Cardiac muscle cell (in vitro differentiated cells and primary cell): ENCODE measurements around the gene SLC5A11. TPM values are rescaled to one million over a fixed set of nuclear protein-coding genes. Genes with fewer than 3 reads are reported as not detected.
"Not testable (repeated sequence)": the region's sequence is repeated elsewhere in the genome, so short reads cannot be mapped to it uniquely, and the experiment has no call there.

ENCODE experiments used
- DNase-seq, 2 donors: peaks; one replicate each; pipeline versions ENCODE4 v3.0.0 to v3.0.0-alpha.2; 2010 to 2017; ENCODE audit warnings: low read depth in 1 of 2, low spot score in 1 of 2
- H3K27ac ChIP-seq: fragments of 200-600 bp; sonication (generic); 2 replicates; pipeline ENCODE4 v1.5.1; 2016
- H3K27me3 ChIP-seq: fragments of 200-600 bp; sonication (generic); 2 replicates; pipeline ENCODE4 v1.6.0; 2016; ENCODE audit warnings: control low read depth
- H3K36me3 ChIP-seq: fragments of 200-600 bp; sonication (generic); 2 replicates; pipeline ENCODE4 v1.5.1; 2016; ENCODE audit warnings: control low read depth
- H3K4me1 ChIP-seq: fragments of 200-600 bp; sonication (generic); 2 replicates; pipeline ENCODE4 v1.8.1; 2017; ENCODE audit warnings: low read depth, mild to moderate bottlenecking, mixed run types
- H3K4me3 ChIP-seq: fragments of 200-600 bp; sonication (generic); 2 replicates; pipeline ENCODE4 v1.5.1; 2016; ENCODE audit warnings: mild to moderate bottlenecking
- H3K9me3 ChIP-seq: fragments of 200-600 bp; sonication (generic); 2 replicates; pipeline ENCODE4 v1.5.1; 2017; ENCODE audit warnings: low read depth, mild to moderate bottlenecking, control low read depth
- CTCF ChIP-seq: IDR thresholded peaks from 2 replicates; pipeline ENCODE4 v1.5.1; 2012; ENCODE audit warnings: low read depth, mild to moderate bottlenecking, low read length
- polyA plus RNA-seq: library from polyadenylated mRNA; unstranded; fragments of >200 nt; fragmentation: Nextera tagmentation; extraction: Ambion mirVana; gene quantifications from 2 replicates; pipeline ENCODE4 v1.2.1, GENCODE V29; 2016
- total RNA-seq: library from RNA; depleted of rRNA; stranded (reverse); fragments of >200 nt; gene quantifications from 2 replicates; pipeline ENCODE4 v1.2.3, GENCODE V29; 2016

SLC5A11 gene
- total and polyA plus RNA-seq, 2 experiments from 2014 or later: not detected

DNA sequence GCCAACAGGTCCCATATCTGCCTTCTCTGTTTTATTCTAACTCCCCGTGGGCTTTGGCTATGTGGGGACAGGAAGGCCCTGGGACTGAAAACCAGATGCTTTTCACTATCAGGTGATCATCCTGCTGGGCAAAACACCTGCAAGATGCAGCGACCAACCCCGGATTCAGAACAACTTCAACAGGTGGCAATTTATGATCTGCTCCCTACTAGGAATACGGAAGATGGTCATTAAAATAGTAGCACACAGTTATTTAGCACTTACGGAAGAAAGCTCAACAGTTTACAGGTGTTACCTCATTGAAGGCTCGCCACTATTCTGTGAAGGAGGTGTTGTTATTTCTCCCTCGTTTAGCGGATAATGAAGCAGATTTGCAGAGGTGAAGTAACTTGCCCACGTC, 7.8 kb upstream of the SLC5A11 start:
- H3K4me1 ChIP-seq: no peaks in the 10 kb centered on the region
- H3K27ac ChIP-seq: no peak overlapping the region
- no peak overlapping the region for H3K4me3 ChIP-seq
- H3K36me3 ChIP-seq: no peaks in the 10 kb centered on the region
- H3K9me3 ChIP-seq: no peaks in the 10 kb centered on the region
- no peaks in the 10 kb centered on the region for H3K27me3 ChIP-seq
- no peak for DNase-seq
- TF ChIP-seq CTCF: no peak

GRCh38 chr16:24838554-24839266, 7.1 kb upstream of the SLC5A11 start:
- H3K4me1 ChIP-seq: no peaks in the 10 kb centered on the region
- no peak overlapping the region for H3K27ac ChIP-seq
- H3K27me3 ChIP-seq: no peaks in the 10 kb centered on the region
- H3K36me3 ChIP-seq: no peaks in the 10 kb centered on the region
- no peak overlapping the region for H3K4me3 ChIP-seq
- peak in 1 of 2 donors; percentile 84 for DNase-seq
- no peak for TF ChIP-seq CTCF
- H3K9me3 ChIP-seq: no peaks in the 10 kb centered on the region

GRCh38 chr16:24839347-24839972, 6.3 kb upstream of the SLC5A11 start:
- Histone ChIP-seq H3K4me1 (no peaks in the 10 kb centered on the region), H3K36me3 (no peaks in the 10 kb centered on the region), H3K4me3 (no peak overlapping the region), H3K27me3 (no peaks in the 10 kb centered on the region), H3K27ac (no peak overlapping the region), H3K9me3 (no peaks in the 10 kb centered on the region)
- TF ChIP-seq CTCF: no peak
- no peak for DNase-seq

GRCh38 chr16:24841291-24841690, 4.5 kb upstream of the SLC5A11 start:
- H3K9me3 ChIP-seq: no peaks in the 10 kb centered on the region
- no peaks in the 10 kb centered on the region for H3K27me3 ChIP-seq
- no peaks in the 10 kb centered on the region for H3K36me3 ChIP-seq
- no peak for DNase-seq
- no peaks in the 10 kb centered on the region for H3K4me1 ChIP-seq
- no peak overlapping the region for H3K27ac ChIP-seq
- no peak for TF ChIP-seq CTCF
- H3K4me3 ChIP-seq: no peak overlapping the region

DNA sequence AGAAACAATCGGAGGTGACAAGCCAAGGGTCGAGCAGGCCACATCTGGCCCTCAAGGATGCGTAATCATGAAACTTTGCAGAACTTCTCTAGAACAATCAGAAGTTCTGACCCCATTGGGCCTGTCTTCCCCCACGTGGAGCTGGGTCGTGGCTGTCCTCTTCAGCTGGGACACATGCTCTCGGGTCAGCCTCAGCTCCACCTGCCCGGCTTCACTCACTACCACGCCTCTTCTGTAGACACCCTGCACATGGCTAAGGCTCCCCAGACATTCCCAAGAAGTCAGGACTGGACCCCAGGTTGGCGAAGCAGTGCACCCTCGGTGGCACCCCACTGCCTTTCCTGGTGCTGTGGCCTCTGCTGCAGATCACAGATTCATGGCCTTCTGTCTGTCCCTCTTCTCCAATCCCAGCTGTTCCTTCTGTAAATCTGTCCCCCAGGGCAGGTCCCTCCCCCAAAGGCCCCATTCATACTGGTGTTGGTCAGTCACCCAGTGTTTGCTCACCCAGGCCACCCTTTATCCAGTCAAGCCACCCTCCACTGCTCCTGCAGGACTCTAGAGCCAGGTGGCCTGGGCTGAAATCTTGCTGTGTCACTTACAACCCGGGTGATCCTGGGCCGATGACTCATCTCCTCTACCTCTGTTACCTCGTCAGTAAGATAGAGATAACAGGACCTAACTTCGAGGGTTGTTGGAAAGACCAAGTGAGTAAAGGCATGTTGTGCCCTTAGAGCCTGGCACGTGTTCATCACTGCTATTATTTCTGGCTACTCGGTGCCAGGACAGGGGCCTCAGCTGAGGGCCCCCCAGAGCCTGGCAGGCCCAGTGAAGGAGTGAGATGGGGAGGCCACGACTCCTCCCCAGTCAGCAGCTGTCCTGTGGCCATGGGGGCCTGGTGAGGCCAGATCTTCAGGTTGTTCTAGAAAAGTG, 1.4 kb upstream of the SLC5A11 start:
- Histone ChIP-seq H3K27ac (no peak overlapping the region), H3K9me3 (no peaks in the 10 kb centered on the region), H3K4me3 (no peak overlapping the region), H3K4me1 (no peaks in the 10 kb centered on the region), H3K36me3 (no peaks in the 10 kb centered on the region), H3K27me3 (no peaks in the 10 kb centered on the region)
- DNase-seq: no peak
- no peak for TF ChIP-seq CTCF

DNA sequence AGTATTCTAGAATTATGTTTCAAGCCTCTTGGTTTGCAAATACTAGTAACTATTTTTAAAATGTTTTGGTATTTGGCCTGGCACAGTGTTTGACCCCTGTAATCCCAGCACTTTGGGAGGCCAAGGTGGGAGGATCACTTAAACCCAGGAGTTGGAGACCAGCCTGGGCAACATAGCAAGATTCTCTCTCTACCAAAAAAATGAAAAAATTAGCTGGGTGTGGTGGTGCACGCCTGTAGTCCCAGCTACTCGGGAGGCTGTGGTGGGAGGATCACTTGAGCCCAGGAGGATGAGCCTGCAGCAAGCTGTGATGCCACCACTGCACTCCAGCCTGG, 765 bp upstream of the SLC5A11 start:
- not testable (repeated sequence) for H3K4me3 ChIP-seq, H3K4me1 ChIP-seq, H3K27ac ChIP-seq, H3K36me3 ChIP-seq, H3K27me3 ChIP-seq, H3K9me3 ChIP-seq, DNase-seq
